ENCODE data around the gene C5orf34. TPM values are rescaled to one million over a fixed set of nuclear protein-coding genes. Genes with fewer than 3 reads are reported as not detected.
"Not testable (repeated sequence)": the region's sequence is repeated elsewhere in the genome, so short reads cannot be mapped to it uniquely, and the experiment has no call there.

The C5orf34 gene
- total RNA-seq, 1 donor = 1.8 TPM

DNA sequence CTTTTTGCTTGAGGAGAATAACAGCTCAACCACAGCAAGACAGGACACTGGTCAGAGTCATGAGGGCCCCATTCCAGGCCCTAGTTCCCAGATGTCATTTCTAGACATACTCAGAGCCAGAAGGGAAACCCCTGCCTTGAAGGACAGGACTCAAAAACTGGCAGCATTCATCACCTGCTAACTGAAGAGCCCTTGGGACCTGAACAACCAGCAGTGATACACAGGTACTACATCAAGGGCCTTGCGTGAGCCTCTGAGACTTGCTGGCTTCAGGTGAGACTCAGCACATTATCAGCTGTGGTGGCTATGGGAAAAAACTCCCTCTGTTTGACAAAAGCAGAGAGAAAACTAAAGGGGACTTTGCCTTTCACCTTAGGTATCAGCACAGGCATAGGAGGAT, 53.9 kb downstream of the C5orf34 start:
- H4K20me1 ChIP-seq (ENCODE audit: insufficient read depth, low read length) = no peaks in the 10 kb centered on the region
- H3K27me3 ChIP-seq (ENCODE audit: insufficient read depth, low read length) = no peaks in the 10 kb centered on the region

DNA sequence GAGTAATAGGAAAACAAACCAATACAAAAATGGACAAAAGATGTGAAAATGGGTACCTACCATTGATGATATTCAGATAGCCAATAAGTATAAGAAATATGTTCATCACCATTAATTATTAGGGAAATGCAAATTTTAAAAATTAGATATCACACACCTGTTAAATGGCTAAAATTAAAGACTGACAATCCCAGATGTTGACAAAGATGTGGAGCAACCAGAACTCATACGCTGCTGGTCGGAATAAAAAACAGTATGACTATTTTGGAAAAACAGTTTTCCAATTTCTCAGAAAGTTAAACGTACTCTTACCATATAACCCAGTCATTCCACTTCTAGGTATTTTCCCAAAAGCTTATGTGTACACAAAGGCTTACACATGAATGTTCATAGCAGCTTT, 58.4 kb downstream of the C5orf34 start:
- Histone ChIP-seq H3K4me1 (ENCODE audit: insufficient read depth, low read length) (no peaks in the 10 kb centered on the region), H3K36me3 (ENCODE audit: insufficient read depth, low read length) (peaks cover 6% of the 10 kb centered on the region), H3K27ac (ENCODE audit: low read depth, low read length) (no peak overlapping the region), H3K79me2 (ENCODE audit: insufficient read depth, low read length) (peaks cover 15% of the 10 kb centered on the region), H2AFZ (ENCODE audit: low read length) (no peak overlapping the region), H3K4me2 (ENCODE audit: insufficient read depth, low read length) (no peak overlapping the region), H3K9me3 (ENCODE audit: low read depth, low read length) (no peaks in the 10 kb centered on the region), H3K4me3 (ENCODE audit: insufficient read depth, low read length) (no peak overlapping the region), H4K20me1 (ENCODE audit: insufficient read depth, low read length) (no peaks in the 10 kb centered on the region), H3K27me3 (ENCODE audit: insufficient read depth, low read length) (no peaks in the 10 kb centered on the region)
- TF ChIP-seq, protein P1, sequence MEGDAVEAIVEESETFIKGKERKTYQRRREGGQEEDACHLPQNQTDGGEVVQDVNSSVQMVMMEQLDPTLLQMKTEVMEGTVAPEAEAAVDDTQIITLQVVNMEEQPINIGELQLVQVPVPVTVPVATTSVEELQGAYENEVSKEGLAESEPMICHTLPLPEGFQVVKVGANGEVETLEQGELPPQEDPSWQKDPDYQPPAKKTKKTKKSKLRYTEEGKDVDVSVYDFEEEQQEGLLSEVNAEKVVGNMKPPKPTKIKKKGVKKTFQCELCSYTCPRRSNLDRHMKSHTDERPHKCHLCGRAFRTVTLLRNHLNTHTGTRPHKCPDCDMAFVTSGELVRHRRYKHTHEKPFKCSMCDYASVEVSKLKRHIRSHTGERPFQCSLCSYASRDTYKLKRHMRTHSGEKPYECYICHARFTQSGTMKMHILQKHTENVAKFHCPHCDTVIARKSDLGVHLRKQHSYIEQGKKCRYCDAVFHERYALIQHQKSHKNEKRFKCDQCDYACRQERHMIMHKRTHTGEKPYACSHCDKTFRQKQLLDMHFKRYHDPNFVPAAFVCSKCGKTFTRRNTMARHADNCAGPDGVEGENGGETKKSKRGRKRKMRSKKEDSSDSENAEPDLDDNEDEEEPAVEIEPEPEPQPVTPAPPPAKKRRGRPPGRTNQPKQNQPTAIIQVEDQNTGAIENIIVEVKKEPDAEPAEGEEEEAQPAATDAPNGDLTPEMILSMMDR (IDR thresholded peaks at IDR 0.05; ENCODE audit: extremely low read depth, low read depth, low read length) = no peak
- no peak for DNase-seq (ENCODE audit: insufficient read length, low spot score, missing footprints)

More for the DNA sequence above, 53.9 kb downstream of the C5orf34 start:
- H2AFZ ChIP-seq (ENCODE audit: low read length) = no peak overlapping the region
- H3K4me3 ChIP-seq (ENCODE audit: insufficient read depth, low read length) = no peak overlapping the region
- H3K79me2 ChIP-seq (ENCODE audit: insufficient read depth, low read length) = peaks cover 25% of the 10 kb centered on the region
- H3K36me3 ChIP-seq (ENCODE audit: insufficient read depth, low read length) = no peaks in the 10 kb centered on the region
- no peaks in the 10 kb centered on the region for H3K4me1 ChIP-seq (ENCODE audit: insufficient read depth, low read length)
- no peak overlapping the region for H3K27ac ChIP-seq (ENCODE audit: low read depth, low read length)
- no peaks in the 10 kb centered on the region for H3K9me3 ChIP-seq (ENCODE audit: low read depth, low read length)
- H3K4me2 ChIP-seq (ENCODE audit: insufficient read depth, low read length) = no peak overlapping the region
- DNase-seq (ENCODE audit: insufficient read length, low spot score, missing footprints) = no peak
- TF ChIP-seq, protein P1 (IDR thresholded peaks at IDR 0.05; ENCODE audit: extremely low read depth, low read depth, low read length) = no peak

GRCh38 chr5:43441575-43441974, 73.4 kb downstream of the C5orf34 start:
- not testable (repeated sequence) for DNase-seq (ENCODE audit: insufficient read length, low spot score, missing footprints); H2AFZ ChIP-seq (ENCODE audit: low read length); H3K36me3 ChIP-seq (ENCODE audit: insufficient read depth, low read length); H3K9me3 ChIP-seq (ENCODE audit: low read depth, low read length); H4K20me1 ChIP-seq (ENCODE audit: insufficient read depth, low read length); H3K4me3 ChIP-seq (ENCODE audit: insufficient read depth, low read length); H3K4me1 ChIP-seq (ENCODE audit: insufficient read depth, low read length); H3K27ac ChIP-seq (ENCODE audit: low read depth, low read length); H3K4me2 ChIP-seq (ENCODE audit: insufficient read depth, low read length); H3K79me2 ChIP-seq (ENCODE audit: insufficient read depth, low read length); H3K27me3 ChIP-seq (ENCODE audit: insufficient read depth, low read length)

DNA sequence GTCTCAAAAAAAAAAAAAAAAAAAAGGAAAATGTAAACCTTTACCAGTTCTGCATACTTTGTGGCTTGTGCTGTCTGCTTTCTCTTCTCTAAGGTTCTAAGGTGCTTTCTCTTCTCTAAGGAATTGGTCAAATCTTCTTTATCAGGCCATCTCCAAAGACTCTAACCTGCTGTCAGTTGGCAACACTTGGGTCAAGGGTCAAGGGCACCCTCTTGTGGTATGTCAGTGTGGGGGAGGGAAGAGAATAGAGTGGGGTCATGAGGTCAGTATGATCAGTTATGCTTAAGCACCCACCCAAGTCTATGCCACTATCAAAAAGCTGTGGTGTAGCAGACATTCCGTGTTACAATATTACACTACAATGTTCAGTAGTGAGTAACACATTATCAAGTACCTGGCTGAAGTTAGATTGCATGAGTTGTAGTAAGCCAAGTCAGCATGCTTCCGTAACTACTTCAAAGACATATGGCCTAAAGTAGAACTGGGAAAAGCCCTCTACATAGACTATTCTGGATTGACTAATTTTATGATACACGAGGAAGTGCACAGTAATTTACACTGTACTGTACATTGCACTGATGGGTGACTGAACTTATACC, 77.8 kb downstream of the C5orf34 start:
- H4K20me1 ChIP-seq (ENCODE audit: insufficient read depth, low read length) = no peaks in the 10 kb centered on the region
- no peak overlapping the region for H3K4me2 ChIP-seq (ENCODE audit: insufficient read depth, low read length)
- H3K79me2 ChIP-seq (ENCODE audit: insufficient read depth, low read length) = no peaks in the 10 kb centered on the region
- peaks cover 11% of the 10 kb centered on the region for H3K4me1 ChIP-seq (ENCODE audit: insufficient read depth, low read length)
- TF ChIP-seq, protein P1 (IDR thresholded peaks at IDR 0.05; ENCODE audit: extremely low read depth, low read depth, low read length) = no peak
- H3K4me3 ChIP-seq (ENCODE audit: insufficient read depth, low read length) = no peak overlapping the region
- H3K36me3 ChIP-seq (ENCODE audit: insufficient read depth, low read length) = no peaks in the 10 kb centered on the region
- no peaks in the 10 kb centered on the region for H3K9me3 ChIP-seq (ENCODE audit: low read depth, low read length)
- H3K27me3 ChIP-seq (ENCODE audit: insufficient read depth, low read length) = no peaks in the 10 kb centered on the region
- no peak overlapping the region for H2AFZ ChIP-seq (ENCODE audit: low read length)
- DNase-seq (ENCODE audit: insufficient read length, low spot score, missing footprints) = no peak
- no peak overlapping the region for H3K27ac ChIP-seq (ENCODE audit: low read depth, low read length)

Other genes with a start within 250 kb of the C5orf34 start
- gene HMGCS1, start 201.7 kb downstream of the C5orf34 start, total RNA-seq = 222 and 277 TPM in 2 replicates
- gene CCL28, start 102.8 kb downstream of the C5orf34 start, total RNA-seq = 11.8 and 15.6 TPM in 2 replicates
- gene TMEM267, start 31.3 kb downstream of the C5orf34 start, total RNA-seq = 17.4 and 18.6 TPM in 2 replicates
- gene PAIP1, start 41.9 kb upstream of the C5orf34 start, total RNA-seq = 122 and 127 TPM in 2 replicates
- gene NNT, start 88.0 kb upstream of the C5orf34 start, total RNA-seq = 94.8 and 101 TPM in 2 replicates